ENCODE results near the gene DPM3.
"Not testable (repeated sequence)": the region's sequence is repeated elsewhere in the genome, so short reads cannot be mapped to it uniquely, and the experiment has no call there.

Gene DPM3, protein sequence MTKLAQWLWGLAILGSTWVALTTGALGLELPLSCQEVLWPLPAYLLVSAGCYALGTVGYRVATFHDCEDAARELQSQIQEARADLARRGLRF

GRCh38 chr1:155139895-155140629 is at the start of gene DPM3:
Gene DPM3, minus strand, starts transcription at chr1:155140531. Its CDS starts 291 bp downstream, at chr1:155140240.
- peak; percentile 93 for DNase-seq (ENCODE audit: low spot score)

- DNase-seq (ENCODE audit: low spot score), result not testable (repeated sequence)
These were observed 49.6 kb upstream of the DPM3 start for GRCh38 chr1:155189926-155190325.

- DNase-seq (ENCODE audit: low spot score), result no peak
These were observed 47.9 kb upstream of the DPM3 start for GRCh38 chr1:155188268-155188667.

DNA sequence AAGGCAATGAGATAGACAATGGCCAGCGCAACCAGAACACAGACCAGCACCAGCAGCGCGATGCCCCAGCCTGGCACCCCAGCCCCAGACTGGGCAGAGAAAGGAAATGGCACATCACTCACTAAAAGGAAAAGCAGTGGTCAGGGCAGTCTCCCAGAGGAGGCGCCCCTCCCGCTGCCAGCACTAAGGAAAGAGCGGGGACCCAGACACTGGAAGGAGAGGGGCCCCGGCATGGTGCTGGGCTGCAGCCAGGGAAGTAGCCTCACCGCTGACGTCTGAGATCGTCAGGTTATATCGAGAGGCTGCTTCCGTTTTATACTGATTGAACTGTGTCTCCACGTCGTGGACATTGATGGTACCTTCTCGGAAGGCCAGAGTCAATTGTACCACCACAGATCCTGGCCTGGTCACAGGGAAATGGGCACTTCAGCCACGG is 47.1 kb upstream of the DPM3 start:
- DNase-seq (ENCODE audit: low spot score), result no peak

DNA sequence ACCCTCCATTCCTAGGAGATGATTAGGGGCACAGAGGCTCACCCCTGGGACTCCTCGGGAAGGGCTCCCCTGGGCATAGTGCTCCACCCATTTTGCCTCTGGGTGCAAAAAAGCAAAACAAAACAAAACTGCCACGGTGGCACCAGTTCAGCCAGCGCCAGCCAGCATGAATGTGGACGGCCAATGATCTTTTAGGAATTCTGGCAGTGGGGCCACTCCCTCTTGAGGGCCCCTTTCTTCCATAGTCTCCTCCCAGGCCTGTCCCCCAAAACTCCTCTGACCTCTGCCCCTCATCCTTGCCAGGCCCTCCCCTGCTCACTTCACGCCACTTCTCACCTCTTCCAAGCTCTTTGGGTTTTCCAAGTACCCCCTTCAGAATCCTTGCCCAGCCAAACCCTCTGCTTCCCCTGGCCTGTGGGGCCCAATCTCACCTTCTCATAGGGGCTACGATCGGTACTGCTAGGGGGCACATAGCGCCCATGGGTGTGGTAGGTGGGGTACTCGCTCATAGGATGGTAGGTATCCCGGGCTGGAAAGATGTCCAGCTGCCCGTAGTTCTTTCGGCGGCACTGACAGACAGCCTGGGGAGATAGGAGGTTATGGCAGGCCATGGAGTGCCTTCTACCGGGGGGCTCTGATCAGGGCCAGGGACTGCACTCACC is 46.6 kb upstream of the DPM3 start:
- DNase-seq (ENCODE audit: low spot score), result no peak

DNA sequence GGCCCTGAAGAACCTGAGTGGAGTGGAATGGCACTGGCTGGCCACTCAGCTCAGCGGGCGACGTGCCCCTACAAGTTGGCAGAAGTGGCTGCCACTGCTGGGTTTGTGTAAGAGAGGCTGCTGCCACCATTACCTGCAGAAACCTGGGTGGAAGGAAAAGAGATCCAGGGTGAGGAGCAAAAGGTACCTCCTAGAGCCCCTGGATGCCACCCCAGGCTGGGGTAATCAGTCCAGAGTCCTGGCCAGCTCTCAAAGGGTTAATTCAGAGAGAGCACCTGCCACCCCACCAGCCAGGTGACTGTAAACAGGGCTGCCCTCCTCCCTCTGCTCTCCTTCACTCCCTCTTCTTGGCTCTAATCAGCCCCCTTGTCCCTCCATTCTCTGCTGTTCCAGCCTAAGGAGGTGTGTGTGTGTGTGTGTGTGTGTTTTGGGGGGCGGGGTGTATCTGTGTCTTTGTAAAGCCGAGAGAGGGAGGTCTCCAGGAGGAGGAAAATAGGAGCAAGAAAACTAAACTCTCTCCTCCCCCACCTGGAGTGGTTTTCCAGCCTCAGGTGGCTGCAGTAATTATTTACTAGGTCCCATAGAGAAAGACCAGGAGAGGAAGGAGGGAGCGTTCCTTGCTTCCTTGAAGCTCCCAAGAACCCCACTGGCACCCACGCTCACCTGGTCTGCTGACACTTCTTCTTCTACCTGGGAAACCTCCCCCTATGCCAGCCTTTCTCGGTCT is 45.9 kb upstream of the DPM3 start:
- no peak for DNase-seq (ENCODE audit: low spot score)

- peak; percentile 49 for DNase-seq (ENCODE audit: low spot score)
These were observed 45.4 kb upstream of the DPM3 start for GRCh38 chr1:155185783-155186066.

- DNase-seq (ENCODE audit: low spot score), result peak; percentile 69
These were observed 44.8 kb upstream of the DPM3 start for GRCh38 chr1:155184835-155185782.

GRCh38 chr1:155184351-155184811 is 44.0 kb upstream of the DPM3 start:
- DNase-seq (ENCODE audit: low spot score), result peak; percentile 64

DNA sequence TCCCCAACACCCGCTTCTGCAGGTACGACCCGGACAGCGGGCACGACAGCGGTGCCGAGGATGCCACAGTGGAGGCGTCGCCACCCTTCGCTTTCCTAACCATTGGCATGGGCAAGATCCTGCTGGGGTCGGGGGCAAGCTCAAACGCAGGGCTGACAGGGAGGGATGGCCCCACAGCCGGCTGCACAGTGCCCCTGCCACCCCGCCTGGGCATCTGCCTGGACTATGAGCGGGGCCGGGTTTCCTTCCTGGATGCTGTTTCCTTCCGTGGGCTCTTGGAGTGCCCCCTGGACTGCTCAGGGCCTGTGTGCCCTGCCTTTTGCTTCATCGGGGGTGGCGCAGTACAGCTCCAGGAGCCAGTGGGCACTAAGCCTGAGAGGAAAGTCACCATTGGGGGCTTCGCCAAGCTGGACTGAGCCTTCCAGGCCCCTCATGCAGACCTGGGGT is 43.5 kb upstream of the DPM3 start:
- DNase-seq (ENCODE audit: low spot score), result no peak

GRCh38 chr1:155182052-155182550 is 41.8 kb upstream of the DPM3 start:
- peak; percentile 54 for DNase-seq (ENCODE audit: low spot score)

GRCh38 chr1:155181371-155182051 is 41.2 kb upstream of the DPM3 start:
- peak; percentile 37 for DNase-seq (ENCODE audit: low spot score)

GRCh38 chr1:155179112-155180031 is 39.0 kb upstream of the DPM3 start:
- peak; percentile 57 for DNase-seq (ENCODE audit: low spot score)

- peak; percentile 66 for DNase-seq (ENCODE audit: low spot score)
These were observed 38.2 kb upstream of the DPM3 start for GRCh38 chr1:155178441-155179111.

GRCh38 chr1:155177918-155178281 is 37.6 kb upstream of the DPM3 start:
- DNase-seq (ENCODE audit: low spot score), result peak; percentile 64

DNA sequence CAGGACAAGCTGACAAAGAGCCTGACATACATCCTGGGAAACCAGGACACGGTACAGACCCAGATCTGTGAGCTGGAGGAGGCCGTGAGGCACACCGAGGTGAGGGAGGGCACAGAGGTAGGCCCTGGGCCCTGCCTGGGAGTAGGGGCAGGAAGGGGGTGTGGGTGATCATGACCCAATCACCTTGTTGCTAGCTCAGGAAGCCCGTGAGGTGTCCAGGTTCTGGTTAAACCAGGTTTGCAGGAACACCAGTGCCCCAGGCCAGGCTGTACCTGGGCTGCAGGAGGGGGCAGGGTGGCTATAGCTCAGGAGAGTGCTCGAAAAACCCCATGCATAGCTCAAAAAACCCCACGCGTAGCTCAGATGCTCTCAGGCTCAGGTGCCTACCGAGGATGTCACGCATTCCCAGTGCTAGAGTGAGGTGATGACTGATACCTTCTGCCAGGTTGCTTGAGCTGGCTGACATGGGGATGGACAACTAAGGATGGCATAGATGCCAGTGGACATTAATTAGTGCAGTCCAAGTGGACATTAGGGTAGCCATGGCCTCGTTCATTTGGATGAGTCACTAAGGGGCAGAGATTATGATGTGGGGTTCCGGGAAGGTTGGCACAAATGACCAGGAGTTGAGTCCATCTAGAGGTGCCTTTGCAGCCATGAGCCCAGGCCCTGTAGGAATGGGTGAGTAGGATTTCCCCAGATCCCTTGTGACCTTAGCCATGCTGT is 37.0 kb upstream of the DPM3 start:
- DNase-seq (ENCODE audit: low spot score), result no peak

DNA sequence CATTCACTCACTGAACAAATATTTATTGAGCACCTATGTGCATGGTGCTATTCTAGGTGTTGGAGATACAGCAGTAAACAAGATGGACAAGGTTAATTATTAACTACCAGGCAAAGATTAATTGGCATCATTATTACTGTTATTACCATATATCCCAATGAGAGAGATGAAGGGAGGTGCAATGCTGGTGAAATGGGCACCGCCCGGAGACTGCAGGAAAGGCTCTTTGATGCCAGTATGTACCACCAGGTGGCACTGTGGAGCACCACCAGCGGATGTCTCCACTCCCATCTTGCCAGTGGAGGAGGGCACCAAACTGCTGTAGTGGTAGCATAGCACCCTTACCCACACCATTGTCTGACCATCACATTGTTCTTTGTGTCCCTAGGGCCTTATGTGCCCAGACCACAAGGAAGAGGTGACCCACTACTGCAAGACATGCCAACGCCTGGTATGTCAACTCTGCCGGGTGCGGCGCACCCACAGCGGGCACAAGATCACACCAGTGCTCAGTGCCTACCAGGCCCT is 36.3 kb upstream of the DPM3 start:
- peak; percentile 84 for DNase-seq (ENCODE audit: low spot score)

- peak; percentile 46 for DNase-seq (ENCODE audit: low spot score)
These were observed 35.6 kb upstream of the DPM3 start for GRCh38 chr1:155175927-155176371.
